ENCODE measurements around the gene SRI.
A peak's percentile ranks its signal among the peaks of the same experiment; 100 is the strongest.

The SRI gene

DNA sequence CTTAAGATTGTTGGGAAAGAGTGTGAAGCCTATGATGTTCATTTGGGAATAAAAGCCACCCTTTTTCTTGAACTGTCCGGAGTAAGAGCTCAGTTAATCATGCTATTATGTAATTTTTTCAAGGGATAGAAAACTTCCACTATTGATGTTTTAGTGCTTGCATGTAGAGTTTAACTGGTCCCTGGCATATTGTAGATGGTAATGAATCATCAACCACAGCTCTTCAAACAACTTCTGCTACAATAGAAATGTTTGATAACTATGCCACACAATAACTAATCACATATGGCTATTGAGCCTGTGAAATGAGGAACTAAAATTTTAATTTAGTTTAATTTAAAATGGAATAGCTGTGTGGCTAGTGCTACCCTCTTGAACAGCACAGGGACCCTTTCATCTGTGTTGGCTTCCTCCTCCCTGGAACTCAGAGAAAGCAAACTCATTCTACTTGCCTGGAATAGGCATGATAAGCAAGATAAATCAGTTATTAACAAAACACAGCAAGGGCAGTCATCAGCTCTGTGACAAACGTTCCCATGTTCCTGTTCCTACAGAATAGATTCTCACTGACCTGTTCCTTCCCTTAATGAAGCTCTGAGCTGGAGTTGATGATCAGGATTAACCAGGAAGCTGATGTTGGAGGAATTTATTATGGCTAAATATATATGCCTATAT is 4.9 kb upstream of the SRI start:
- no peak for DNase-seq (ENCODE audit: low read depth, low spot score)

DNA sequence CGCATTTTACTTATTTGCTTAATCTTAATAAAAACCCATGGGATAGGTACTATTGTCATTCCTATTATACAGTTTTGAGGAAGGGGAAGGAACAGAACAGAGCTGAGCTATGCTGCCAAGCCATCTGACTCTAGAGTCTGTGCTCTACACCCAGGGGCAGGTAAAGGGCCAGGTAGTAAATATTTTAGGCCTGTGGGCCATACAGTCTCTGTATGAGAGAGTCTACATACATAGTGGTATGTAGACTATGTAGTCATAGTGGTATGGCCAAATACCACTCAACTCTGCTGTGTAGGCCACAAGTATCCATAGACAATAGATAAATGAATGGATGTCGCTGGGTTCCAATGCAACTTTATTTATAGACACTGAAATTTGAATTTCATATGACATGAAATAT is 3.4 kb upstream of the SRI start:
- no peak for DNase-seq (ENCODE audit: low read depth, low spot score)

GRCh38 chr7:88218836-88219605 is 817 bp downstream of the SRI start:
- peak; percentile 51 for DNase-seq (ENCODE audit: low read depth, low spot score)

DNA sequence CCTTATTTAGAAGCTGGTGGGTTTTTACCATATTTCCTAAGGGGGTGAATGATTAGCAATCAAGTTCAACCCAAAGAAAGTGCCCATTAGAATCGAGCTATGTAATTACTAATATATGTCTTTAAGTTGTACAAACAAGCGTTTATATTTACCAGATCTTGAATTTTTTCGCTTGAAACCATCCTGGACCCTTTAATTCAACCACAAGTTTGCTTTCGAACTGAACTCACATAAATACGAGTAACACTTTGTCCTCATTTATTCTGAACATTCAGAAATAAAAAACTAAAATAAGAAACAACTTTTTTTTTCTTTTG is 1.5 kb downstream of the SRI start:
- DNase-seq (ENCODE audit: low read depth, low spot score) = no peak

DNA sequence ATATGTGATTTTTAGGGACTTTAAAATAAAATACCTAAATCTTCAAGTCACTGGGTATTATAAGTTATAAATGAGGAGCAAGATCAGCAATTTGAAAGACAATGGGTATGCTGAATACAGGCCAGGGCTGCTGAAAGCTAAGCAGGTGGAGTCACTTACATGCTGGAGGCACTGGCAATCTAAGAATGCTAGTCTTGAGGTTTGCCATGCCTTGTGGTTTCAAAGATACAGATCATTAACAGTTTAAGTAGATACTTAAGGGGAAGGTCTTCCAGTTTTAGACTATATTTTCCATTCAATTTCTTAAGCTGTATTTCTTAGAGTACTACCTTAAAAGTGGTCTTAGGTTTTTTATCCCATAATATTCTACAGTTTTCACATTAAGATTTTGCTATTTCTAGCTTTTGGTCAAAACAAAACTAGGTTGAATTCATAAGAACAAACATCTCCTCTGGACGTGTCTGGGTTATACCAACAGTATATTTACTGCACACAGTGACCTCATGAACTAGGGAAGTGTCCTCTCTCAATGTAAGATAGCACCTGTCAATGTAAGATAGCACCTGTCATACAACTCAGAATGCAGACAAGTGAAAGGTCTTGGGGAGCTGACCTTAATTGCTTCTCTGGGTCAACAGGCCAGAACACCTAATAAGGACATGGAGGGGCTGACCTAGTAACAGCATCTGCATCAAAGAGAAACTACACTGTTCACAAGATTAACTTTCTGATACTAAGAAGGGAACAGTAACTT is 2.0 kb downstream of the SRI start:
- DNase-seq (ENCODE audit: low read depth, low spot score) = no peak

GRCh38 chr7:88216276-88216675 is 3.6 kb downstream of the SRI start:
- DNase-seq (ENCODE audit: low read depth, low spot score) = no peak

DNA sequence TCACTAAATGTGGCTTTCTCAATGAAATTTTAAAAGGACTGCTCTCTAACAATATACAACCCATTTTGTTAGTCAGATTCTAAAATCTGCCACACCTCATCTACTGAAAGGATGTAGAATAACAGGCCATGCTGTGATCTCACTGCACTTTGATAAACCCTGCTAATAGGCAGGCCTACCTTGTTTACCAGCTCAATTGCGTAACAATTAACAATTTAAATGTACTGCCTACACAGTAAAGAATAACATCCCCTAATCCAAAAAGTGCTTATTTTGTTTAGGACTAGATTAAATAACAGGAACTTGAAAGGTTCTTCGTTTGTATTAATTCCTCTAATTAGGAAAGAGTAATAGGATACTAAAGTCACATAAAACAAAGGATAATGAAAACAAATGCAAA is 4.5 kb downstream of the SRI start:
- no peak for DNase-seq (ENCODE audit: low read depth, low spot score)

GRCh38 chr7:88214456-88214855 is 5.4 kb downstream of the SRI start:
- DNase-seq (ENCODE audit: low read depth, low spot score) = no peak

GRCh38 chr7:88212918-88213317 is 6.9 kb downstream of the SRI start:
- DNase-seq (ENCODE audit: low read depth, low spot score) = no peak

GRCh38 chr7:88208521-88208920 is 11.3 kb downstream of the SRI start:
- no peak for DNase-seq (ENCODE audit: low read depth, low spot score)

GRCh38 chr7:88206254-88206653 is 13.6 kb downstream of the SRI start:
- DNase-seq (ENCODE audit: low read depth, low spot score) = no peak

- DNase-seq (ENCODE audit: low read depth, low spot score) = no peak
Observed at GRCh38 chr7:88205179-88205578, 14.7 kb downstream of the SRI start.

- no peak for DNase-seq (ENCODE audit: low read depth, low spot score)
Observed at GRCh38 chr7:88204525-88205110, 15.2 kb downstream of the SRI start.

DNA sequence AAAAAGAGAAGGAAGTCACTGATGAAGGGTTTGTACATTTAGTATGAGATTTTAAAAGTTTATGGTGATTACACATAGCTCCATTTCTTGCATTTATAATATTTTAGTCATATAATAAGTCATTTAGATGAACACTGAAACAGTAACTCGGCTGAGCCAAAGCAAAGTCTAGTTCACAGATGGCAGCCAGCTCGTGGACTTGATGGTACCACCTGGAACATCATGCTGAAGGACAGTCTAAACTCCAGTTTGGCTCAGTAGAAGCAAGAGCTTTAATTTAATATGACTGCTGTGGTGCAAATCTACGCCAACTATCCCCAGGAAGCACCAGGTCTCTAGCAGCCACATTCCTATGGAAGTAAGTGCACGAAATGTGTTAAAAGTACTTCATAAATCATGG is 16.4 kb downstream of the SRI start:
- DNase-seq (ENCODE audit: low read depth, low spot score) = no peak

DNA sequence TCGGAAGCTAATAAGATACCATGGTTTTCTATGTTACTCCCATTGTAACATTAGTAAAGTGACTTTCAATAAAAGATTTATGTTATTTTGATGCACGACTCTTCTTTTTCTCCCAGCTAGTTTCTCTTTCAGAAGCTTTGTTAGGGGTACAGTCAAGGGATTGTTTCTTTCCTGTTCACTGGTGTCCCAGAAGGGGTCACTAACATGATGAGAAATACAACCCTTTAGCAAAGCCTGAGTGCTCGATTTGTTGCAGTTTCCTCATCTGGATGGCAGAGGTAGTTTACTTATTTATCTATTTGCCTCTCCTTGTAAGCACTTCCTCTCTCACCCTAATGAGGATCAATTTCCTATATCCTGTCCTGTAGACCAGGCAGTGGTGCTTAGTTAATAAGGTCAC is 17.0 kb downstream of the SRI start:
- no peak for DNase-seq (ENCODE audit: low read depth, low spot score)

- no peak for DNase-seq (ENCODE audit: low read depth, low spot score)
Observed at GRCh38 chr7:88202278-88202677, 17.6 kb downstream of the SRI start.

DNA sequence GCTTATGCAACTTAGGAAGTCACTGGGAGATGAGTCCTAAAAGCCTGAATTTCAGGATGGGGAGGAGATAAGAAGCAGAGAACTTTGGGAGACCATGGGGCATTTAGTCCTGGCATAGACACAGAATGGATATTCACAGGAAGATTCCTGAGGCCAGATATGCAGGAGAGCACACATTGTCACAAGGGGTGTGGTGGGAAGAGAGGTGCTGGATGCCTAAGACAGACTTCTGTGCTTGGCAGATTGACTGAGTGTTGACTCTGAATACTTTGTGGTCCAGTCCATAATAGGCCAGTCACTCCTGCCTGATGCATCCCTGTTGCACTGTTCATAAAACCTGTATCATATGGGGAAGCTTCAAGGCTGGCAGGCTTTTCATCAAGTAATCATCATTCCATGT is 18.5 kb downstream of the SRI start:
- no peak for DNase-seq (ENCODE audit: low read depth, low spot score)

- no peak for DNase-seq (ENCODE audit: low read depth, low spot score)
Observed at GRCh38 chr7:88200789-88201188, 19.0 kb downstream of the SRI start.

- DNase-seq (ENCODE audit: low read depth, low spot score) = no peak
Observed at GRCh38 chr7:88200261-88200660, 19.6 kb downstream of the SRI start.

DNA sequence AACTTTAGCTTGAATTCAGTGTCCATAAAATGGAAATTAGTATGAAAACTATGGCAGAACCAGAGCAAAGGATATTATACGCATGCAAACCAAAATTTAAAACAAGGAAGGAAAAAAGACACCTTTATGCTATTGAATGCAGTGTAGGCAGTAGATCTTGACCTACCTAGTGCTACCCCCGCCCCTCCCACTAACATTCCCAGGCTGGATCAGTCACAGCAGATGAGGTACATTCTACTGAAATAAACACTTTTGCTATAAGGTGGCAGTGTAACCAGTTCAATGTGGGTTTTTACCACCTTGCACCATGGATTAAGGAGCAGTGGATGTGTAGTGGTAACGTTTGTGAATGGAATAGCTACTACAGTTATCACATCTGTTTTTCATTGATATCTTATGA is 27.9 kb downstream of the SRI start:
- DNase-seq (ENCODE audit: low read depth, low spot score) = no peak

GRCh38 chr7:88185650-88186049 is 34.2 kb downstream of the SRI start:
- DNase-seq (ENCODE audit: low read depth, low spot score) = no peak

- DNase-seq (ENCODE audit: low read depth, low spot score) = no peak
Observed at GRCh38 chr7:88184848-88185304, 35.0 kb downstream of the SRI start.

Measured in smooth muscle cell of the brain vasculature (primary cell).